Sigmoid colon (tissue), 7 donors: ENCODE measurements around the gene IL3. TPM values are rescaled to one million over a fixed set of nuclear protein-coding genes. Genes with fewer than 3 reads are reported as not detected.

Experiments
- DNase-seq: peaks from one replicate; pipeline ENCODE4 v3.0.0-alpha.2; 2019
- H3K27ac ChIP-seq, 4 donors: fragments of 200-600 bp; sonication (generic); one replicate each; pipeline ENCODE4 v1.5.1; 2016 to 2019; ENCODE audit warnings: mild to moderate bottlenecking in 1 of 4
- H3K27me3 ChIP-seq, 3 donors: fragments of 200-600 bp; sonication (generic); one replicate each; pipeline ENCODE4 v1.5.1; 2019; ENCODE audit warnings: mild to moderate bottlenecking in 1 of 3
- H3K36me3 ChIP-seq, 4 donors: fragments of 200-600 bp; sonication (generic); one replicate each; pipeline ENCODE4 v1.5.1; 2016 to 2019
- H3K4me1 ChIP-seq, 4 donors: fragments of 200-600 bp; sonication (generic); one replicate each; pipeline ENCODE4 v1.5.1; 2017 to 2019
- H3K4me3 ChIP-seq, 4 donors: fragments of 200-600 bp; sonication (generic); one replicate each; pipeline ENCODE4 v1.5.1; 2017 to 2019; ENCODE audit warnings: mild to moderate bottlenecking in 2 of 4, moderate library complexity in 1 of 4
- H3K9me3 ChIP-seq, 4 donors: fragments of 200-600 bp in 3 of 4; sonication (generic) in 3 of 4; one replicate each; pipeline versions ENCODE4 v1.5.1 to v1.6.1; 2013 to 2019
- EP300 ChIP-seq, 4 donors: sonication (generic); formaldehyde crosslinking; IDR thresholded peaks; one replicate each; pipeline ENCODE4 v1.6.1; 2017; ENCODE audit warnings: antibody characterized with exemption in 4 of 4
- POLR2A ChIP-seq, 2 donors: fragments of 450-650 bp; IDR thresholded peaks; one replicate each; pipeline ENCODE4 v1.6.1; 2016; ENCODE audit warnings: antibody characterized with exemption in 2 of 2, mild to moderate bottlenecking in 2 of 2, moderate library complexity in 2 of 2
- POLR2AphosphoS5 ChIP-seq, 4 donors: sonication (generic); formaldehyde crosslinking; IDR thresholded peaks; one replicate each; pipeline ENCODE4 v1.6.1; 2017; ENCODE audit warnings: antibody characterized with exemption in 4 of 4
- WGBS, 2 donors: extraction: QIAGEN DNeasy Blood & Tissue Kit; methylation state at CpG; one replicate each; pipeline ENCODE4 v1.1.7; 2013; 5-methylcytosine and 5-hydroxymethylcytosine counted together
- intact Hi-C: fragments of 100-400 bp; cut with DNase I; formaldehyde crosslinking; loops from one replicate; pipeline ENCODE4 v1.15.1; 2023
- polyA plus RNA-seq, 3 donors: library from polyadenylated mRNA; stranded (reverse); fragments of 200-250 nt; gene quantifications; one replicate each; pipeline ENCODE4 v1.2.3, GENCODE V29; 2013
- total RNA-seq, 4 donors: library from RNA; depleted of rRNA; stranded (reverse); fragments of >200 nt; gene quantifications; one replicate each; pipeline ENCODE4 v1.1.0, GENCODE V29; 2016
- TF ChIP-seq, protein P1 (sequence below), 4 experiments: fragments of 450-650 bp in 3 of 4; fragments of 200-600 bp in 1 of 4; IDR thresholded peaks; one replicate each; pipeline ENCODE4 v1.5.1; 2016 to 2019; ENCODE audit warnings: antibody characterized with exemption in 4 of 4, mild to moderate bottlenecking in 3 of 4, moderate library complexity in 2 of 4
- donor health status: healthy with polysubstance abuse.
- donor health status: Bipolar disorder and iron deficiency.
- donor health status: healthy.

The IL3 gene
- total and polyA plus RNA-seq, 7 donors, result not detected

DNA sequence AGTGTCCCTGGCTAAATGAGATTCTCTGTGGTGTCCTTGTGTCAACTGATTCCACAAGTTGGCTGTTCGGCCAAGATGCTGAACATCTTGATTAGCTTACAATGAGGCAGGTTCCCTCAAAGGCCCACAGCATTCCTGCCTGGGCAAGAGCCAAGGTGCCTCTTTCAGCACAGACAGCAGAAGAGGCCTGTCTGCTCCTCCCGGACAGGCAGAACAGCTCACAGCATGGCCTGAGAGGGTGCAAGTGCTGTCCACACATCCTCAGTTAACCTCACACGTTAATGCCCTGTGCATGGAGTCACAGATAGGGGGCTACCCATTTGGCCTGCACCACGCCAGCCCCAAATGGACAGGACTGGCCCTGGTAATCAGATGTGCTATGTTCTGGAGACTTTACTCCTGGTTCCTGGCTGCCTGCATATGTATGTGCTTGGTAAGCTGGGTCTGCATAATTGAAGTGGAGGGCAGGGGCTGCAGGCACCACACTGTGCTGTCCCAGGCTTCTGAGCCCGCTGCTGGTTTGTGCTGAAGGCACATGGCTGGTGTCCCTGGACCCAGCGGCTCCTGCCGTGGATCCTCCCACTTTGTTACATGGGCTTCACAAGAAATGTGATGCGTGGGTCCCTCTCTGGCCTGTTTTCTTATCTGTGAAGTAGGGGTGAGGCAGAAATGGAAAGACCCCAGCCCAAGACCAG lies 22.0 kb downstream of the IL3 start:
- no peak overlapping the region for H3K27ac ChIP-seq
- H3K36me3 ChIP-seq, result no peaks in the 10 kb centered on the region
- no peaks in the 10 kb centered on the region for H3K4me1 ChIP-seq
- no peak for DNase-seq
- H3K4me3 ChIP-seq, result no peak overlapping the region
- intact Hi-C loops, result no loop called here
- no peaks in the 10 kb centered on the region for H3K27me3 ChIP-seq
- no peak for TF ChIP-seq POLR2A (IDR thresholded peaks at IDR 0.05)
- TF ChIP-seq, protein P1, sequence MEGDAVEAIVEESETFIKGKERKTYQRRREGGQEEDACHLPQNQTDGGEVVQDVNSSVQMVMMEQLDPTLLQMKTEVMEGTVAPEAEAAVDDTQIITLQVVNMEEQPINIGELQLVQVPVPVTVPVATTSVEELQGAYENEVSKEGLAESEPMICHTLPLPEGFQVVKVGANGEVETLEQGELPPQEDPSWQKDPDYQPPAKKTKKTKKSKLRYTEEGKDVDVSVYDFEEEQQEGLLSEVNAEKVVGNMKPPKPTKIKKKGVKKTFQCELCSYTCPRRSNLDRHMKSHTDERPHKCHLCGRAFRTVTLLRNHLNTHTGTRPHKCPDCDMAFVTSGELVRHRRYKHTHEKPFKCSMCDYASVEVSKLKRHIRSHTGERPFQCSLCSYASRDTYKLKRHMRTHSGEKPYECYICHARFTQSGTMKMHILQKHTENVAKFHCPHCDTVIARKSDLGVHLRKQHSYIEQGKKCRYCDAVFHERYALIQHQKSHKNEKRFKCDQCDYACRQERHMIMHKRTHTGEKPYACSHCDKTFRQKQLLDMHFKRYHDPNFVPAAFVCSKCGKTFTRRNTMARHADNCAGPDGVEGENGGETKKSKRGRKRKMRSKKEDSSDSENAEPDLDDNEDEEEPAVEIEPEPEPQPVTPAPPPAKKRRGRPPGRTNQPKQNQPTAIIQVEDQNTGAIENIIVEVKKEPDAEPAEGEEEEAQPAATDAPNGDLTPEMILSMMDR (IDR thresholded peaks at IDR 0.05), result no peak
- TF ChIP-seq POLR2AphosphoS5 (IDR thresholded peaks at IDR 0.05), result no peak
- no peak for TF ChIP-seq EP300 (IDR thresholded peaks at IDR 0.05)
- 90 to 91% methylated on average over 8 of the region's 8 CpGs for WGBS, 2 donors
- H3K9me3 ChIP-seq, result no peaks in the 10 kb centered on the region

DNA sequence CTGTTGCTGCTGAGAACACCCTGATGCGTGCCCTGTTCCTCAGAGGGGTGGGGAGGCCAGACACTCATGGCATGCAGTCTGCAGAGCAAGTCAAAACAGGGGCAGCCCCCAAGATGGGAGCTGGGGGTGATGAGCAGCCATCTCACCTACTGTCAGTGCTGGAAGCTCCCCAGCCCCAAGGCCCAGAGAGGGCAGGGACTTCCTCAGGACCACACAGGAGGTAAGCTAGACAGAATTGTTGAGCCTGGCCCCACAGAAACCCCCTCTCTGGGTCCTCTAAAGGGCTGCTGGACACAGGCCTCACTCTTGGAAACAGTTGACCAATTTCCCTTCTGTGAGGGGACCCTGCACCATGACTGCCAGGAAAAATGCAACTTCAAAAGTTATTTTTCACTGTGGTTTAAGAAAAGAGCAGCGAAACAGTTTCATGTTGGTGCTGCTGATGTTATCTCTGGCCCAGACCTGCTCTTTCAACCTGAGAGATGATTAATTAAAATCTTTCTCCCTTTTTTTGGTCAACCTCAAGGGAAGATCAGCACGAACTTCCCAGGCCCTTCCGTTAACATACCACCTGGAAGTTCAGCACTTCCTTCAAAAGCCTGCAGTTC lies 22.7 kb downstream of the IL3 start:
- Histone ChIP-seq H3K27ac (no peak overlapping the region), H3K9me3 (no peaks in the 10 kb centered on the region), H3K36me3 (no peaks in the 10 kb centered on the region), H3K4me1 (no peaks in the 10 kb centered on the region), H3K27me3 (no peaks in the 10 kb centered on the region), H3K4me3 (no peak overlapping the region)
- no peak for TF ChIP-seq EP300 (IDR thresholded peaks at IDR 0.05)
- no peak for TF ChIP-seq POLR2A (IDR thresholded peaks at IDR 0.05)
- TF ChIP-seq, protein P1 (IDR thresholded peaks at IDR 0.05), result no peak
- no peak for TF ChIP-seq POLR2AphosphoS5 (IDR thresholded peaks at IDR 0.05)
- WGBS, 2 donors, result 75 to 89% methylated on average over 4 of the region's 4 CpGs
- intact Hi-C loops, result no loop called here
- peak; percentile 25 for DNase-seq

DNA sequence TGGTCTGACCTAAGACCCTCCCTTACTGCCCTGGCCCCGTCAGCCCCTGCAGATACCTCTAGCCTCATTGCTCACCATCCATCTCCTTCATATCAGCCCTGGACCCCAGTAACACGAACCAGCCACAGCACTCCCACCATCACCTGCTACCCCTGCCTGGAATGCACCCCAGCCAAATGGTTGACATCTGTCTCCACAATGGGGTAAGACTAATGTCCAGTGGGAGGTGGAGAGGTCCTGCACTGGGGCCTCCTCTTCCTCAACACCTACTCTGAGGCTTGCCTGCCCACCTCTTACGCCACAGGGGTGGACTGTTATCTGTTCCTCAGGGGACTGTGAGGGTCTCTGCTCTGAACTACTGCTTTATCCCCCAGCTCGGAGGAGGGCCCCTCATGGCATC lies 25.2 kb downstream of the IL3 start:
- Histone ChIP-seq H3K4me1 (no peaks in the 10 kb centered on the region), H3K27me3 (no peaks in the 10 kb centered on the region), H3K4me3 (no peak overlapping the region), H3K27ac (no peak overlapping the region), H3K9me3 (no peaks in the 10 kb centered on the region), H3K36me3 (no peaks in the 10 kb centered on the region)
- TF ChIP-seq EP300 (IDR thresholded peaks at IDR 0.05) (no peak), POLR2AphosphoS5 (IDR thresholded peaks at IDR 0.05) (no peak), POLR2A (IDR thresholded peaks at IDR 0.05) (no peak)
- TF ChIP-seq, protein P1 (IDR thresholded peaks at IDR 0.05), result no peak
- WGBS, 2 donors, result 87 to 92% methylated on average over 4 of the region's 4 CpGs
- intact Hi-C loops, result no loop called here
- DNase-seq, result peak; percentile 40

DNA sequence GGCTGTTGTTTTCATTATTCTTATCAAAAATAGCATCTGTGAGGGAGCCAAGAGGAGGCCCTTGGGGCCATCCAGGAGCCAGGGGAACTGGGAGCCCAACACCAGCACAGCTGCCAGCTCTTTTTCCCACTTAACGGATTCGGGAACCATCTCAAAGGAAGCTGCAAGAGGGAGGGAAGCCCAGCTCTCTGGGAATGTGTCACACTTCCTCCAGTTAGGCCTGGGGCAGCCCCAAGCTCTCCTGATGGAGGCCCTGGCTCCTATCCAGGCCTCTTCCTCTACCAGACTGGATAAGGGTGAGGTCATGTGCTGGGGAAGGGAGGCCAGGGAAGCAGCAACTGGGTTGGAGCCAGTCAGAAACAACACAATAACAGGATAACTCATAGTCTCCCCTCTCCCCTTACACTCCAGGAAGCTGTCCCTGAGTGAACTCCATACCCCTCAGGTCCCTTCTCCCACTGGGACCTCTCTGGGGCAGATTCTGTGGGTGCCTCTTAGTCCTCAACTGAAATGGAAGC lies 25.9 kb downstream of the IL3 start:
- DNase-seq, result peak; percentile 82

More for the DNA sequence above, 25.9 kb downstream of the IL3 start:
- intact Hi-C loops, result no loop called here
- no peak overlapping the region for H3K27ac ChIP-seq
- no peaks in the 10 kb centered on the region for H3K36me3 ChIP-seq
- no peaks in the 10 kb centered on the region for H3K27me3 ChIP-seq
- no peaks in the 10 kb centered on the region for H3K9me3 ChIP-seq
- no peak for TF ChIP-seq EP300 (IDR thresholded peaks at IDR 0.05)
- TF ChIP-seq, protein P1 (IDR thresholded peaks at IDR 0.05), result no peak
- TF ChIP-seq POLR2A (IDR thresholded peaks at IDR 0.05), result no peak
- 63 to 74% methylated on average over 2 of the region's 2 CpGs for WGBS, 2 donors
- no peak overlapping the region for H3K4me3 ChIP-seq
- H3K4me1 ChIP-seq, result no peaks in the 10 kb centered on the region
